Ecto neural progenitor cell (in vitro differentiated cells): ENCODE results near the gene DUOXA1.
A peak's percentile ranks its signal among the peaks of the same experiment; 100 is the strongest.
"Not testable (repeated sequence)": the region's sequence is repeated elsewhere in the genome, so short reads cannot be mapped to it uniquely, and the experiment has no call there.

ENCODE experiments used
- DNase-seq: peaks from one replicate; pipeline ENCODE4 v3.0.0-alpha.2; 2018; ENCODE audit warnings: low spot score

Gene DUOXA1

DNA sequence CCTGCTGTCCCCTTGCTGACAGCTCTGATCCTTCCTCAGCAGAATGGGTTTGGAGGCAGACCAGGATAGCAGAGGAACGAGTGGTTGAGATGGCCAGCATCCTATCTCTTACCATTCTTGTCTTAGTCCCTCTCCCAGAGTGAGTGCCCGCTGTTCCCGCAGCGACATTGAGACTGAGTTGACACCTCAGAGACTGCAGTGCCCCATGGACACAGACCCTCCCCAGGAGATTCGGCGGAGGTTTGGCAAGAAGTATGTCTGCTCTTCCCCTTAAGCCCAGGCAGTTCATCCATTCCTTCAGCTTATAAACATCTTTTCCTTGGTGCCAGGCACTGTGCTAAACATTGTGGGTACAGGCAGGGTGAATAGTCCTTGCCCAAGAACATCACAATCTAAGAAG, 21.3 kb upstream of the DUOXA1 start:
- no peak for DNase-seq

DNA sequence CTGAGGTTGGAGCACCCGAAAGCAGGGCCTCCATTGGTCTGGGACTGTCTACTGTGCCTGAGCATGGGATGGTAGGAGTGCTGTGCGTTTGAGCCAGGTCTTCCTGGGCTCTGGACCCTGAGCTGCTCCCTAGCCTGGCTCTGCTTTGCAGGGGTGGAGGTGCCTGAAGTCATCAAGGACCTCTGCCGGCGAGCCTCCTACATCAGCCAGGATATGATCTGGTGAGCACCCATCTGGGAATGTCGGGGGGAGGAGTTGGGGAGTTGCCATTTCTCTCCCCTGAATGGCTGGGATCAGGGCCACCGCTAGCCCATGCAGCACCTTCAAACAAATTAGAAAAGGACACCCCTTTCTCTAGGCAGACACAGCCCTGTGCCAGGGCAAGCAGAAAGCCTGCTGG, 20.8 kb upstream of the DUOXA1 start:
- DNase-seq = no peak

DNA sequence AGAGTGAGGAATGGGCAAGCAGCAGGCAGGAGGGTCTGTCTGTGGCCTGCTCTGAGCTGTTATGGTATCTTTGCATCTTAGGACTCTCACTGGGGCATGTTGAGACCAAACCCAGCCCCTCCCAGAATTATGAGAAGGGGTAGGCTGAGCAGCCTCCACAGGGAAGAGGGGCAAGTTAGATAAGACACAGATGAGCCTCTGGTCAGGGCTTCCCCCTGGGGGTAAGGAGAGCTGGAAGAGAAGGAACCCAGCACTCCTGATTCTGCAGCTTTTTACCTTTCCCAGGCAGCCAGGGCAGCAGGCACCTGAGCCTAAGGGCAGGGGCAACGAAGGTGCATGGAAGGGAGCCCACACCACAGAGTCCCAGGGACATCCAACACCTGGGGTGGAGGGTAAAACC, 19.4 kb upstream of the DUOXA1 start:
- no peak for DNase-seq

- DNase-seq = no peak
These were observed 18.7 kb upstream of the DUOXA1 start for GRCh38 chr15:45148076-45149059.

GRCh38 chr15:45147606-45148005, 17.9 kb upstream of the DUOXA1 start:
- no peak for DNase-seq

GRCh38 chr15:45146405-45146804, 16.7 kb upstream of the DUOXA1 start:
- no peak for DNase-seq

- no peak for DNase-seq
These were observed 15.1 kb upstream of the DUOXA1 start for GRCh38 chr15:45144775-45145174.

DNA sequence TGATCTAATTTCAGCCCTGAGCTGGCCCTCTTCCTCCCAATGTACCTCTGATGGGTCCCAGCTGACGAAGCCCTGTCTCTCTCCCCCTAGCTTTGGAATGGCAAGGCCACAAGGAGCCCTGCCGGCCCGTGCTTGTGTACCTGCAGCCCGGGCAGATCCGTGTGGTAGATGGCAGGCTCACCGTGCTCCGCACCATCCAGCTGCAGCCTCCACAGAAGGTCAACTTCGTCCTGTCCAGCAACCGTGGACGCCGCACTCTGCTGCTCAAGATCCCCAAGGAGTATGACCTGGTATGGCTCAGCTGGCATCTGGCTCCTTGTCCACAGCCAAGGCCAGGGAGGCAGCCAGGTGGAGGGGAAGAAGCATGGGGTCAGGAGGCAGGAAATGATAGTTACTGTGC, 14.3 kb upstream of the DUOXA1 start:
- DNase-seq = no peak

DNA sequence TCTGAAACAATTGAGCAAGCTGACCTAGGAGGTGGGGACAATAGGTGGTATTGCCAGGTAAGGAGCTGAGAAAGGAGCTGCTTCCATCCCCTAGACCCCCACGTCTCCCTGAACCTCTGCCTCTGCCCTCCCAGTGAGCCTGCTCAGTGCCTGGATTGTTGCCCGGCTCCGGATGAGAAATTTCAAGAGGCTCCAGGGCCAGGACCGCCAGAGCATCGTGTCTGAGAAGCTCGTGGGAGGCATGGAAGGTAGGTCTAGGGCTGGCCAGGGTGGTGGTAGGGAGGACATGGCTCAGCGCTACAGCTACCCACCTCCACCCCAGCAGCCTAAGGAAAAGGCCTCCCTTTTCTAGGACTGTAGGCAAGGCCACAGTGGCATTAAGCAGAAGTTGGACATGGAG, 13.4 kb upstream of the DUOXA1 start:
- DNase-seq = no peak

GRCh38 chr15:45141386-45141785, 11.7 kb upstream of the DUOXA1 start:
- DNase-seq = no peak

- DNase-seq = no peak
These were observed 11.0 kb upstream of the DUOXA1 start for GRCh38 chr15:45140557-45141250.

- DNase-seq = no peak
These were observed 10.1 kb upstream of the DUOXA1 start for GRCh38 chr15:45139770-45140169.

DNA sequence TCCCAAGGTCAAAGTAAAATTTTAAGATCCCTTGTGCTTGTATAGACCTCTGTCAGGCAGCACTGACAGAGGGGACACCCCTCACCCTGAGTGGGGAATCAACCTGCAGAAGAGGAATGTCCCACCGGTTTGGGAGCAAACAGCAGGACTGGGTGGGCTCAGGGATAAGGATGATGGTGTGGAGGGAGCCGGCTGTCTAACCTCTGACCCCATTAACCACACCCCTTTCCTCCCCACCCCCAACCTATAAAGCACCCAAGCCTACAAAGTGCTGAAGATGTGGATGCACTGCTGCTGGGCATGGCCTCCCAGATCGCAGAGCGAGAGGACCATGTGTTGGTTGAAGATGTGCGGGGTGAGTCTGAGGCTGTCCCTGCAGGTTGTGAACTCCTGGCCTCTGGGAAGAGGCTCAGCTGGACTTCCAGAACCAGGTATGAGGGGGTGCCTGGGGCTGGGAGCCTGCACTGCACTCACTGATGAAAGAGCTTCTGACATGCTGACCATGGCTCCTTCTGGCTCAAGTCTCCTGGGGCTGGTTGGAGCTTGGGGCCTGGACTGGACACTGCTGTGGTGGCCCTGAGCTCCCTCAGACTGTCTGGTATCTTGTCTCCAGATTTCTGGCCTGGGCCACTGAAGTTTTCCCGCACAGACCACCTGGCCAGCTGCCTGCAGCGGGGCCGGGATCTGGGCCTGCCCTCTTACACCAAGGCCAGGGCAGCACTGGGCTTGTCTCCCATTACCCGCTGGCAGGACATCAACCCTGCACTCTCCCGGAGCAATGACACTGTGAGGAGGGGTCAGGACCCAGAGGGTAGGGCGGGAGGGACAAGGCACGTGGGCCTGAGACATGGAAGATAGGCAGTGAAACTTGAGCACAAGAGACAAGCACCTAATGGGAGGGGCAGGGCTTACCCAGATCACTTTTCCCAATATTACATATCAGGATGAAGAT, 9.4 kb upstream of the DUOXA1 start:
- no peak for DNase-seq

DNA sequence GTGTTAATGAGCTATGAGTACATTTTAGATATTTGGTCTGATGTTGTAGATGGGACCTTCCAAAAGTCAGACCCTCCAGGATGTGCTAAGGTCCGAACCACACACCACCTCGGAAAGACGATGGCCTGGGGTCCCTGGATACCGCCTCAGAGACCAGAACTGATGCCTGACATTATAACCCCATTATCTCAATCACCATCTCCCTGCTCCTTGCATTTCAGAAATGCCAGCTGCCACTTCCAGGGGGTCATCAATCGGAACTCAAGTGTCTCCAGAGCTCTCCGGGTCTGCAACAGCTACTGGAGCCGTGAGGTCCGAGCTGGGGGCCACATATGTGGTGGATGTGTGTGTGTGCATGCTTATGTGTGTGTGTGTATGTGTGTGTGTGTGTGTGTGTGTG, 8.0 kb upstream of the DUOXA1 start:
- DNase-seq = no peak

- DNase-seq = no peak
These were observed 6.7 kb upstream of the DUOXA1 start for GRCh38 chr15:45136378-45136764.

GRCh38 chr15:45135705-45136377, 6.2 kb upstream of the DUOXA1 start:
- not testable (repeated sequence) for DNase-seq

DNA sequence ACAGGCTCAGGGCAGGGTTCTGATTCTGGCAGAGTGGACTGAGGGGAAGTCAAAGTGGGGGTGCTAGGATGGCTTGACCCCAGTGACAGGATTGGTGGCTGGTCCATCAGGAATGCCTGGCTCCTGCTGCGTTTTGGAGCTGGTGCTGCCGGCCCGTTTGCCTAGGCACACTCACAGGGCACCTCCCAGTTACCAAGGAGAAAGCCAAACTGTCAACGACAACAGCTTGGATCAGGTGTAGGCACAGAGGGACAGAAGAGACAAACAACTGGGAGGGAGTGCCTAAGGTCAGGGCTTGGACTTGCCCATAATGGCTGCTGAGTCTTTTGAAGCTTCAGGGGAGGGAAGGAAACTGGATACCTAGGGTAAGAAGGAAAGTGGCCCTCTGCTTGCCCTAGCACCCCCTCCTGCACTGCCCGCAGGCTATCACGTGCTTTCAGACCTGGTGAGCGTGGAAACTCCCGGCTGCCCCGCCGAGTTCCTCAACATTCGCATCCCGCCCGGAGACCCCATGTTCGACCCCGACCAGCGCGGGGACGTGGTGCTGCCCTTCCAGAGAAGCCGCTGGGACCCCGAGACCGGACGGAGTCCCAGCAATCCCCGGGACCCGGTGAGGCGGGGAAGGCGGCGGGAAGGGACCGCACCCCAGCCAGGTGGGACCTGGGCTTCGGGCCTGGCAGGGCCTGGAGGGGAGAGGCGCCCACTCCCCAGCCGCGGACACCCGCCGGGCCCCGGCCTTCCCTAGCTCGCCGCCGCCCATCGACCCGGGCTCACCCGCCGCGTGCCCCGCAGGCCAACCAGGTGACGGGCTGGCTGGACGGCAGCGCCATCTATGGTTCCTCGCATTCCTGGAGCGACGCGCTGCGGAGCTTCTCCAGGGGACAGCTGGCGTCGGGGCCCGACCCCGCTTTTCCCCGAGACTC, 5.3 kb upstream of the DUOXA1 start:
- DNase-seq = peak; percentile 62

DNA sequence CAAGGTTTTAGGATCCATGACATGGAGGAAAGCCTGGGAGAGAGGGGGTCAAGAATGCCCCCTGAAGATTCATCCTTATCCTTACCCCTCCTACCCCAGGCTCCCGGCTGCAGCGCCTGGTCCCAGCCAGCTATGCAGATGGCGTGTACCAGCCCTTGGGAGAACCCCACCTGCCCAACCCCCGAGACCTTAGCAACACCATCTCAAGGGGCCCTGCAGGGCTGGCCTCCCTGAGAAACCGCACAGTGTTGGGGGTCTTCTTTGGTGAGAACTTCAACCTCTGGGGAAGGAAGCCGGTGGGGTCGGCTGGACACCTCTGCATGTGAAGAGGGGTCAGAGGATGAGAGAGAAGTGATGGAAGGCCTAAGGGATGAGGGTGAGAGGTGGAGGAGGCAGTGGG, 4.4 kb upstream of the DUOXA1 start:
- DNase-seq = no peak

DNA sequence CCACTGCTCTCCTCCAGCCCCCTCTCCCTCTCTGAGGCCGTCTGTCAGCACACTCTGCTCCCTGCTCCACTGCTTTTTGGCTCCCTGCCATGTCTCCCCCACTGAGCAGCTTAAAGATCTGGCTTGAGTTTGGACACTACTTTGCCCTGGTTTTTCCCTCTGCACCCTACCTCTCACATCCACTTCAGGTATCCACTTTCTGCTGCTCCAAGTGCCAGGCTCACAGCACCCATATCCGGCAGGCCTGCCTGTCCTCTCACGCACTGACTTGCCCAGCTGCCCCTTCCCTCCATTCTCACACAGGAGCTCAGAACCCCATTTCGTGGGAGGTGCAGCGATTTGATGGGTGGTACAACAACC, 3.9 kb upstream of the DUOXA1 start:
- DNase-seq = no peak

GRCh38 chr15:45132844-45133560, 3.3 kb upstream of the DUOXA1 start:
- DNase-seq = no peak
